ENCODE results near the gene OSBPL5. TPM values are rescaled to one million over a fixed set of nuclear protein-coding genes. Genes with fewer than 3 reads are reported as not detected.

The OSBPL5 gene
- total RNA-seq, 1 donor from 2014 or later = 6.2 TPM

DNA sequence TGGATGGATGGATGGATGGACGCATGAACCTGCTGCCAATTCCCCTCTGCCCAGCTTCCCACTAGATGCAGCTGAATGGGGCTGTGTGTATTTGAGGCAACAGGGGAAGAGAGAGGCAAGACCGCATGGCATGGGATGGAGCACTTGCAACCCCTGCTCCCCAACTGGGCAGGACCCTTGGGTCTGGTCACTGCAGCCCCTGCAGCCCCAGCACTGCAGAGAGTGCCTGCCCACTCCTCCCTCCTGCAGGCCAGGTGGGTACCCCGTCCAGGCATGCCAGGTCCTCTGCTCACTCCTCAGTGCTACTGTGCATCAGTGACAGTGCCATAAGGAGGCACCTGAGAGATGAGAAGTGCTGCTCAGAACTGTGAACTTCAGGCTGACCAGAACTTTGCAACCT, 40.3 kb downstream of the OSBPL5 start:
- no peaks in the 10 kb centered on the region for H3K4me1 ChIP-seq
- H3K4me3 ChIP-seq = no peak overlapping the region
- Mint-ChIP-seq H3K27me3 (ENCODE audit: insufficient read depth, low read depth) (no peaks in the 10 kb centered on the region), H3K9me3 (no peaks in the 10 kb centered on the region), H3K4me3 (no peak overlapping the region), H3K4me1 (no peaks in the 10 kb centered on the region), H3K27ac (no peak overlapping the region), H3K36me3 (peaks cover 9% of the 10 kb centered on the region)
- no peak overlapping the region for H3K9ac ChIP-seq
- no peaks in the 10 kb centered on the region for H3K36me3 ChIP-seq
- H3F3A ChIP-seq (ENCODE audit: low read depth) = no peaks in the 10 kb centered on the region
- no peaks in the 10 kb centered on the region for H3K9me3 ChIP-seq (ENCODE audit: low read depth)
- H3K4me2 ChIP-seq = no peak overlapping the region
- DNase-seq (ENCODE audit: low spot score) = no peak
- TF ChIP-seq EZH2 (IDR thresholded peaks at IDR 0.05) (no peak), EZH2phosphoT487 (IDR thresholded peaks at IDR 0.05) (no peak)
- TF ChIP-seq, protein P1, sequence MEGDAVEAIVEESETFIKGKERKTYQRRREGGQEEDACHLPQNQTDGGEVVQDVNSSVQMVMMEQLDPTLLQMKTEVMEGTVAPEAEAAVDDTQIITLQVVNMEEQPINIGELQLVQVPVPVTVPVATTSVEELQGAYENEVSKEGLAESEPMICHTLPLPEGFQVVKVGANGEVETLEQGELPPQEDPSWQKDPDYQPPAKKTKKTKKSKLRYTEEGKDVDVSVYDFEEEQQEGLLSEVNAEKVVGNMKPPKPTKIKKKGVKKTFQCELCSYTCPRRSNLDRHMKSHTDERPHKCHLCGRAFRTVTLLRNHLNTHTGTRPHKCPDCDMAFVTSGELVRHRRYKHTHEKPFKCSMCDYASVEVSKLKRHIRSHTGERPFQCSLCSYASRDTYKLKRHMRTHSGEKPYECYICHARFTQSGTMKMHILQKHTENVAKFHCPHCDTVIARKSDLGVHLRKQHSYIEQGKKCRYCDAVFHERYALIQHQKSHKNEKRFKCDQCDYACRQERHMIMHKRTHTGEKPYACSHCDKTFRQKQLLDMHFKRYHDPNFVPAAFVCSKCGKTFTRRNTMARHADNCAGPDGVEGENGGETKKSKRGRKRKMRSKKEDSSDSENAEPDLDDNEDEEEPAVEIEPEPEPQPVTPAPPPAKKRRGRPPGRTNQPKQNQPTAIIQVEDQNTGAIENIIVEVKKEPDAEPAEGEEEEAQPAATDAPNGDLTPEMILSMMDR (IDR thresholded peaks at IDR 0.05) = no peak
- no peaks in the 10 kb centered on the region for H4K20me1 ChIP-seq (ENCODE audit: low read depth)
- H3K27me3 ChIP-seq = no peaks in the 10 kb centered on the region
- no peaks in the 10 kb centered on the region for H3K79me2 ChIP-seq (ENCODE audit: low read depth)
- H3K27ac ChIP-seq = no peak overlapping the region
- no peak overlapping the region for H2AFZ ChIP-seq (replicated peaks)

DNA sequence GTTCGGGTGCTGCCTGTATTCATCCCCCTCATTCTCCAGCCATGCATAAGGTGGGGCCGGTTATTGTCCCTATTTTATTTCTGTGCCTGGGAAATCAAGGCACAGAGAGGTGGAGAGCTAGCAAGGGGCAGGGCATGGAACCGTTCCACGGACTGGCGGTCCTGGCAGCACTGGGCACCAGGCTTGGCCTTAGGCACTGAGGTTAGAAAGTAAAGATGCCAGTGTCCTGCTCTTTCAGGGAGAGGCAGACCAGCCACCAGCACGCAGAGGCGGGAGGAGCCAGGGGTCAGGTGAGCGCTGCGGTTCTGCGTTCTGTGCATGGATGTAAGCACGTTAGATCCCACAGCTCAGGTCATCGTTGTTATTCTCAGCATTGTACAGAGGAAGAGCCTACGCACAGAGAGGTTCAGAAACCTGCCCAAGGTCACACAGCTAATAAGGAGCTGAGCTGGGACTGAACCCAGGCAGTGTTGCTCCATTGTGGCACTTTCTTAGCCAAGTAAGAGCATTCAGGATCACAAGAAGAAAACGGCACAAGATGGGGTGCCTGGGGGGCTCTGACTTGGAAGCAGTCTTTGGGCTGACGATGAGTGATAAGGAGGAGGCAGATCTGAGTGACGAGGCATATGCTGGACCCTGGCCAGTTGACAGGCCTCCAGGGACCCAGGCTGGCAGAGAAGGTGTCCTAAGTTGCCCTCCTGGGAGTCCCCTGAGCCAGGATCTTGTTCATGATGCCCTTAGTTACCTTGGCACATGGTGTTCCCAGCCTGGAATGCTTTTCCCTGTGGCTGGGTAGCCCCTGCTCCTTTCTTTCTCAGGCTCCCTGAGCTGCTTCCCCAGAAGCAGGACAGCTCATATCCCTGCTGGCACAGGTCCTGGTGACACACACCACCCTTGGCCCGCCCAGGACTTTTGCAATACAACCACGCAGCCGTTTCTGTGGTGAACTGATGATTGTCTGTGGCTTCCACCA, 41.1 kb downstream of the OSBPL5 start:
- Histone ChIP-seq H3K4me3 (no peak overlapping the region), H3K79me2 (ENCODE audit: low read depth) (no peaks in the 10 kb centered on the region), H3K4me1 (no peaks in the 10 kb centered on the region), H3F3A (ENCODE audit: low read depth) (no peaks in the 10 kb centered on the region), H3K9ac (no peak overlapping the region), H3K36me3 (no peaks in the 10 kb centered on the region), H4K20me1 (ENCODE audit: low read depth) (no peaks in the 10 kb centered on the region), H3K27me3 (no peaks in the 10 kb centered on the region), H2AFZ (replicated peaks) (no peak overlapping the region), H3K27ac (no peak overlapping the region), H3K9me3 (ENCODE audit: low read depth) (no peaks in the 10 kb centered on the region), H3K4me2 (no peak overlapping the region)
- TF ChIP-seq, protein P1 (IDR thresholded peaks at IDR 0.05) = no peak
- H3K4me3 Mint-ChIP-seq = no peak overlapping the region
- no peaks in the 10 kb centered on the region for H3K4me1 Mint-ChIP-seq
- H3K27ac Mint-ChIP-seq = no peak overlapping the region
- no peak for DNase-seq (ENCODE audit: low spot score)
- no peaks in the 10 kb centered on the region for H3K27me3 Mint-ChIP-seq (ENCODE audit: insufficient read depth, low read depth)
- H3K9me3 Mint-ChIP-seq = no peaks in the 10 kb centered on the region
- peaks cover 9% of the 10 kb centered on the region for H3K36me3 Mint-ChIP-seq

DNA sequence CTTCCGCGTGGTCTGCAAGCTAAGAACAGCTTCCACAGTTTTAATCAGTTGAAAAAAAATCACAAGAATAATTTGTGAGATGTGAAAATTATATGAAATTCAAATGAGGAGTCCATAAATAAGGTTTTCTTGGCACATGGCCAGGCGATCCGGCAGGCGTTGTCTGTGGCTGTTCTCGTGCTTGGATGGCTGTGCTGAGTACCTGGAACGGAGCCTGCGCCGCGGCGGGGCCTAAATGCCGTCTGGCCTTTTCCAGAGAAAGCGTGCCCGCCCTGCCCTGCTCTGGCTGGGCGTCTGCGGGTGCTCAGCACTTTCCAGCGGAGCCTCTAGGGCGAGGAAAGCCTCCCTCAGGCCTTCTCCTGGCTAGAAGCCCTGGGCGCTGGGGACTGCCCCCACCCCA, 41.8 kb downstream of the OSBPL5 start:
- H4K20me1 ChIP-seq (ENCODE audit: low read depth) = no peaks in the 10 kb centered on the region
- H3K4me2 ChIP-seq = no peak overlapping the region
- H3K4me3 Mint-ChIP-seq = no peak overlapping the region
- no peaks in the 10 kb centered on the region for H3K9me3 ChIP-seq (ENCODE audit: low read depth)
- DNase-seq (ENCODE audit: low spot score) = no peak
- no peaks in the 10 kb centered on the region for H3K9me3 Mint-ChIP-seq
- no peaks in the 10 kb centered on the region for H3K27me3 Mint-ChIP-seq (ENCODE audit: insufficient read depth, low read depth)
- no peaks in the 10 kb centered on the region for H3K4me1 ChIP-seq
- no peak overlapping the region for H3K9ac ChIP-seq
- H3K27ac ChIP-seq = no peak overlapping the region
- H3K4me1 Mint-ChIP-seq = no peaks in the 10 kb centered on the region
- H3K36me3 Mint-ChIP-seq = peaks cover 10% of the 10 kb centered on the region
- H3K4me3 ChIP-seq = no peak overlapping the region
- H3K36me3 ChIP-seq = no peaks in the 10 kb centered on the region
- H3K27me3 ChIP-seq = no peaks in the 10 kb centered on the region
- H3K79me2 ChIP-seq (ENCODE audit: low read depth) = no peaks in the 10 kb centered on the region
- H2AFZ ChIP-seq (replicated peaks) = no peak overlapping the region
- H3K27ac Mint-ChIP-seq = no peak overlapping the region
- no peaks in the 10 kb centered on the region for H3F3A ChIP-seq (ENCODE audit: low read depth)
- TF ChIP-seq EZH2phosphoT487 (IDR thresholded peaks at IDR 0.05) (no peak), EZH2 (IDR thresholded peaks at IDR 0.05) (no peak)
- TF ChIP-seq, protein P1 (IDR thresholded peaks at IDR 0.05) = no peak
